GM12892 (cell line): ENCODE results near the gene PLXDC1.
"Not testable (repeated sequence)": the region's sequence is repeated elsewhere in the genome, so short reads cannot be mapped to it uniquely, and the experiment has no call there.

Experiments
- DNase-seq: peaks from one replicate; pipeline ENCODE4 v3.0.0; 2011; ENCODE audit not compliant: insufficient read length
- FAIRE-seq: peaks from 2 replicates; lab custom pipeline; 2011; peaks lifted over from hg19 to GRCh38; lab: Jason Lieb, UNC
- POLR2A ChIP-seq: IDR thresholded peaks from 2 replicates; pipeline ENCODE4 v1.6.1; 2011; ENCODE audit warnings: low read depth, low read length, control low read depth
- POLR2AphosphoS5 ChIP-seq: IDR thresholded peaks from 2 replicates; pipeline ENCODE4 v1.6.1; 2011; ENCODE audit warnings: low read depth, low read length, control low read depth
- TAF1 ChIP-seq: IDR thresholded peaks from 2 replicates; pipeline ENCODE4 v1.6.1; 2011; ENCODE audit warnings: low read depth, mild to moderate bottlenecking, control low read depth, low read length, borderline replicate concordance

PLXDC1 gene

DNA sequence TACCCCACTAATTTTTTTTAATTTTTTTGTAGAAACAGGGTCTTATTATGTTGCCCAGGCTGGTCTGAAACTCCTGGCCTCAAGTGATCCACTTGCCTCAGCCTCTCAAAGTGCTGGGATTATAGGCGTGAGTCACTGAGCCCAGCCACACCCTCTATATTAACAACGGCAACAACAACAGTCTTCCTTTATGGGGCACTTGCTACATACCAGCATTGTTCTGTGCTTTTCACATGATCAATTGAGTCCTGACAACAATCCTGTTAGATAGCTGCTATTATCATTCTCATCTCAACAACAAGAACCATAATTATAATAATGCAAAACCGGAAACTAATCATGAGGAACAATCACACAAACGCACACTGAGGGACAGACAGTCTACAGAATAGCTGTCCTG, 27.1 kb upstream of the PLXDC1 start:
- FAIRE-seq (no peak), DNase-seq (no peak)
- TF ChIP-seq POLR2AphosphoS5 (no peak), POLR2A (no peak), TAF1 (no peak)

DNA sequence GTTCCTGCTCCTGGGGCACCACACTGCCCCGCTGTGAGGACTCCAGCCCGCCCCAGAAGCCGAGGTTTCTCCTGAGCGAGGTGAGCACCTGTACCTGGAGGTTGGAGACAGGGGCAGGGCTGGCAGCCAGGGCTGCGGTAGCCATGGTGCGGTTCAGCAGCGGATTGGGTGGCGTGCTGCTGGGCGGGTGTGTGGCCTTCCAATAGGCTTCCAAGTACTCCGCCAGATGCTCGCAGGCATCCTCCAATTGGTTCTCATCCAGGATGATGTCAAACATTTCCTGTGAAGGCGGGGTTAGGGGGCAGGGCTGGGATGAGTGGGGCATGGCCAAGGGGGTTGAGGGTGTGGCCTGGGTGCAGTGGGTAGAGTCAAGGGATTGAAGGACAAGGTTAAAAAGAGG, 25.8 kb upstream of the PLXDC1 start:
- TF ChIP-seq POLR2AphosphoS5 (no peak), TAF1 (no peak), POLR2A (no peak)
- DNase-seq (no peak), FAIRE-seq (no peak)

DNA sequence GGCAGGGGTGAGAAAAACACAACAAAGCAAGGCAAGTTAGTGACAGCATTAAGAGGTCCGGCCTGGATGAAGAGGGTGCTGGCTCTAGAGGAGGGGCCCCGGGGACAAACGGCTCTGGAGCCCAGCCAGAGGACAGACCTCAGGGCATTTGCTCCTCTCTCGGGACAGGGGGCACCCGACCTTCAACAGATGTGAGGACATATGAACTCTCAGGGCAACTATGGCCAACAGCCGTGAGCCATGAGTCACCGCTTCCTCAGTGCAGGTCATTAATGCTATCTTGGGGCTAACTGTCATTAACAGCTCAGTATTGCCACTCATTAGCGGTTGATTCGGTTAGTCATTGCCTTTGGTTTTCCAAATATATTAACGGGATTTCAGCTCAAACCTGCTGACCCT, 24.3 kb upstream of the PLXDC1 start:
- no peak for TF ChIP-seq POLR2AphosphoS5
- no peak for TF ChIP-seq POLR2A
- TF ChIP-seq TAF1, result no peak
- no peak for DNase-seq
- FAIRE-seq, result no peak

DNA sequence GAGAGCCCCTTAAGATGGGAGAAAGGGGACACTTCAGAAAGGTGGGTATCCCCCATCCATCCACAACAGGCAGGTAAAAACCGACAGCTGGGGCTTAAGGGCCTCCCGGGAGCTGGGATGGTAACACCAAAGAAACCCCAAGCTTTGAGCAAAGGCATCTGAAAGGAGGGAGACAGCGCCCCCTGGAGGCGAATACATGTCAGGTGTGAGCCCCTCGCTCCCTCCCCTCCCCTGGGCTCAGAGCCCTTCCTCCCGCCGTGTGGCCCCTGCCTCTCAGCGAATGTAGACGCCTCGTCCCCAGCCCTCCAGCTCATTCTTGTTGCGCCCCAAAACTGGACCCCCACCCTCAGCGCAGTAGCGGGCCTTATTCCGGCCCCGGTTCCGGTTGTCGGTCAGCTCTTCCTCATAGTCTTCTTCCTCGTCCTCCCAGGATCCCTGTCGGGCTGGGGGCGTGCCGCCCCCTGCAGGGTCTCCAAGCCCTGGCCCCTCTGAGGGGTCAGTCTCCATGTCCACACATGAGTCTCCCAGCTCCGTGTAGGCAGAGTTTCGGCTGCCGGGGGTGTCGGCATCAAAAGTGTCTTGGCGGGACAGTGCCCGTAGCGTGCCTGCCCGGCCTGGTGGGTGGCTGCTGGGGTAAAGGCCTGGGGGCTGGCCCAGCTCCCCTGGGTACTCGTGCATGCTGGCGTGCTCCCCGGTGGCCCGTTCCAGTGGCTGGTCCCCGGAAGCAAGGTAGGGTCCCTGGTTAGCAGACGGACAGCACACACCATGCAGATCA, 23.7 kb upstream of the PLXDC1 start:
- peak; percentile 36 for FAIRE-seq
- DNase-seq, result peak; percentile 93
- TF ChIP-seq TAF1 (no peak), POLR2AphosphoS5 (no peak)

DNA sequence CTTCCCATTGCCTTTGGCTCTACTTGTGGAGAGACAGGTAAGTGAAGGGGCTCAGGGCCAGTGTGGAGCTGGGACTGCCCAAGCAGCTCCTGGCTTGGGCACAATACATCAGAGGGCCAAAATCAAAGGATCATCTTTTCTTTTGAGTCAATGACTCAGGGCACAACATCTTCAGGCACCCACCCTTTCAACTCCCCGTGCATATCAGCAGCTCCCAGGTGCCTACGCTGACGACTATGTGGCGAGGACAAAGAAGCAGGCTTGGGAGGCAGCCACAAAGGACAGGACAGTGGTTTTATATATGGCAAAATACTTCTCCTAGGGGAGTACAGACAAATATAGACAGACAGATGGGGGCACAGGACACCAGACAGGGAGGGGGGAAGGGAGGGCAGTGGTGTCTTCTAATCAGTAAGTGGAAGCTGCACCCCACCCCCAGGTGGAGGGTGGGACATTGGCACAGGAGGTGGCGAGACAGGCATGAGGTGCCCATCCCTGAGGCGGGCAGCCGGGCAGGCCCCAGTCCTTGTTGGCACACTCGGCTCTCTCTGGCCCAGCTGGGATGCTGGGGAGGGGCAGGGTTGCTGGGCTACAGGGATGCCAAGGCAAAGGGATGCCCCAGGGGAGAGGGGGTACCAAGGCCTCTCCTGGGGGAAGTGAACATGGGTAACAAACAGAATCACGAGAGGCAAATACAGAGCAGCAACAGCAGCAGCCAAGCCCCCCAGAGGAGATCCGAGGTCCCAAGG, 22.3 kb upstream of the PLXDC1 start:
- DNase-seq (no peak), FAIRE-seq (no peak)
- TF ChIP-seq POLR2AphosphoS5 (no peak), TAF1 (no peak), POLR2A (no peak)

DNA sequence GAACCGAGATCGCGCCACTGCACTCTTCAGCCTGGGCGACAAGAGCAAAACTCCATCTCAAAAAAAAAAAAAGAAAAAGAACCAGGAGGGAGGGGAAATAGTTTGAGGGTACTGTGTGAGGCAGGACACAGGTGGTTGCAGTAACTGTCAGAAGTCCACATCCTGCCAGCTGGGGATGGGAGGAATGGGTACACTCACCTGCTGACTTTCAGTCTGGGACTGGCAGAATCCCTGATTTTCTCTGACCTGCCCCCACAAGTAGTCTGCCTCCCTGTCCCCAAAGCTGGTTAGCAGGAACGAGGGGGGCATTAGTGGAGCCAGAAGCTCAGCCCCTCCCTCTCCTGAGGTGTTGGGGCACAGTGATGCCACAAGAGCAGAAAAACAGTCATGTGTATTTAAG, 21.6 kb upstream of the PLXDC1 start:
- TF ChIP-seq POLR2AphosphoS5 (no peak), POLR2A (no peak), TAF1 (no peak)
- DNase-seq (no peak), FAIRE-seq (no peak)

DNA sequence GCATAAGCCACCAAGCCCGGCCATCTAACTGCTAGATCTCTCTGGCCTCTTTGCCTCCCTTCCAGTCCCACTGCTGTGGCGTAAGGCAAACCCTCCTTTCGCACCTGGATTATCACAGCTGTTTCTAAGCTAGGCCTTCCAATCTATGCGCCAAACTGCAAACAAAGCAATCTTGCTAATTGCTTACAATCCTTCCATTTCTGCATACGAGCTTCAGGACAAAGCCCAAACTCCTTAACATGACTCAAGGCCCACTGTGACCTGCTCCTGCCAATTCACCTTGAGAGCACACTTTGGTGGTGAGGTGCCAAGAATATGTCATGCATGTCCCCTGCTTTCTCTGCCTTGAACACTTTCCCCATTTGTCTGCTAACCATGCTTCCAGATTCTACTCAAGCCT, 20.5 kb upstream of the PLXDC1 start:
- no peak for DNase-seq
- TF ChIP-seq POLR2AphosphoS5 (no peak), POLR2A (no peak), TAF1 (no peak)
- no peak for FAIRE-seq

DNA sequence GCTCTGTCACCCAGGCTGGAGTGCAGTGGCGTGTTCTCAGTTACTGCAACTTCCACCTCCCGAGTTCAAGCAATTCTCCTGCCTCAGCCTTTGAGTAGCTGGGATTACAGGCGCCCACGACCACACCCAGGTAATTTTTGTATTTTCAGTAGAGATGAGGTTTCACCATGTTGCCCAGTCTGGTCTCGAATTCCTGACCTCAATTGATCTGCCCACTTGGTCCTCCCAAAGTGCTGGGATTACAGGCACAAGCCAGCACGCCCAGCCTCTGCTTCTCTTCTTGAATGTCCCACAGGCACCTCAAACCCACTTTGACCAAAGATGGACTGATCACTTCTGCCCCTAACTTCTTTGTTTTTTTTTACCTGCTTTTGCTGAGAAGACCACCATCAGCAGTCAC, 19.1 kb upstream of the PLXDC1 start:
- no peak for FAIRE-seq
- DNase-seq, result no peak
- TF ChIP-seq POLR2AphosphoS5 (no peak), TAF1 (no peak), POLR2A (no peak)

DNA sequence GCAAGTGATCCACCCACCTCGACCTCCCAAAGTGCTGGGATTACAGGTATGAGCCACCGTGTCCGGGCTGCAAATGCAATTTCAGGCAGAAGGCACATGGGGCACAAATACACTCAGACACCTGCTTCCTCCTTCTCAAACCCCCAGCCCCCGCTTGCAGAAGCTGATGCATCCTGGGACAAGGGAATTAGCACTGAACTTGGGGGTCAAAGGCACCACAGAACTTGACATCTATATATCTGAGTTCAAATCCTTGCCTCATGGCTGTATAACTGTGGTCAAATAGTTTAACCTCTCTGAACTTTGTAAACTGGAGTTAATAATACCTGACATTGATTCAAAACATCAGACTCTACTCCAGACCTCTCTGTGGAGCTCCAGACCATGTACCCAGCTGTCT, 18.7 kb upstream of the PLXDC1 start:
- no peak for DNase-seq
- TF ChIP-seq POLR2AphosphoS5 (no peak), TAF1 (no peak), POLR2A (no peak)
- no peak for FAIRE-seq

DNA sequence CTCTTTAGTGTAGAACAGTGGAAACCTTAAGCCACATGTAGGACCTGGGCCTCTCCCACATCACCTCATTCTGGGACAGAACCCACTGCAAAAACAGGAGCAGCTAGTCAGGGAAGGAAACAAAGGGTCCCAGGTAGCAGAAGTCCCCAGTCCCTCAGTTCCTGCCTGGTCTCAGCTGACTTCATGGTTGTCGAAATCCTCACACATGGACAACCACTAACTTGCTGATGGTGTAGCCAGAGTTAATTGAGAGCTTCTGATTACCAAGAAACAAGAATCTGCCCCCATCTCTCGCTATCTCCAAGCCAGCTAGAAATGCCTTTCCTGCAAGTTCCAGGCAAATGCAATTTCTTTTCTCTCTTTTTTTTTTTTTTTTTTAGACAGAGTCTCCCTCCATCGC, 18.1 kb upstream of the PLXDC1 start:
- FAIRE-seq (no peak), DNase-seq (no peak)
- TF ChIP-seq TAF1, result no peak
- TF ChIP-seq POLR2A, result no peak
- no peak for TF ChIP-seq POLR2AphosphoS5

DNA sequence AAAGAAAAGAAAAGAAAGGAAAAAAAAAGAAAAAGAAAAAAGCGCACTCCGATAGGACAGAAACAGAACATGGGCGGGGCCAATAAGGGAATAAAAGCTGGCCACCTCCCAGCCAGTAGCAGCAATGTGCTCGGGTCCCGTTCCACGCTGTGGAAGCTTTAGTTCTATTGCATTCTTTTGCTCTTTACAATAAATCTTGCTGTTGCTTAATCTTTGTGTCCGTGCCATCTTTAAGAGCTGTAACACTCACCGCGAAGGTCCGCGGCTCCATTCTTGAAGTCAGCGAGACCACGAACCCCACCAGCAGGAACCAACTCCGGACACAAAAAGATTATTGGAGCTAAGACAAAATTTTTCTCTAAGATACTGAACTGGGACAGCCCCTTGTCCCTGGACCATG, 17.7 kb upstream of the PLXDC1 start:
- FAIRE-seq (no peak), DNase-seq (no peak)
- TF ChIP-seq POLR2AphosphoS5 (no peak), POLR2A (no peak), TAF1 (no peak)

DNA sequence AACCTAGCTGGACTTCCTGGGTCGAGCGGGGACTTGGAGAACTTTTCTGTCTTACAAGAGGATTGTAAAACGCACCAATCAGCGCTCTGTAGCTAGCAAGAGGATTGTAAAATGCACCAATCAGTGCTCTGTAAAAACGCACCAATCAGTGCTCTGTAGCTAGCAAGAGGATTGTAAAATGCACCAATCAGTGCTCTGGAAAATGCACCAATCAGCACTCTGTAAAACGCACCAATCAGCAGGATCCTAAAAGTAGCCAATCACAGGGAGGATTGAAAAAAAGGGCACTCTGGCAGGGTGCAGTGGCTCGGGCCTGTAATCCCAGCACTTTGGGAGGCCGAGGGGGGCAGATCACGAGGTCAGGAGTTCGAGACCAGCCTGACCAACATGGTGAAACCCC, 17.1 kb upstream of the PLXDC1 start:
- DNase-seq, FAIRE-seq: not testable (repeated sequence)

DNA sequence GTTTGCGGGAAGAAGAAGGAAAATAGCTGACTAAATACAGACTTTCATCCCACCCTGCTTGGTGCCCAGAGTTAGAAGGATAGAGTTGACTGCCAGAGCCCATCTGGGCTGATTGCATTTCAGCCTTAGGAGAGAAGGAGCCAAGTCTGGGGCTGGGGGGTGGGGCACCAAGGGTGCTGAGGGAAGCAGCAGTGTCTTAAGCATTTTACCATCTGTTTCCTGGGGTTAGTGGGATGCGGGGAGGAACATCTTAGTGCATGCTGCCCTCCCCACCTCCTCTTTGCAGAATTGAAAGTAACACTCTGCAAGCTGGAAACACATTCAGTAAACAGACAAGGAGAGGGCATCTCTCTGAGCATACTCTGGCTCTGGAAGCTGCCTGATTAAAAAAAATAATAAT, 16.0 kb upstream of the PLXDC1 start:
- FAIRE-seq, result no peak
- no peak for TF ChIP-seq TAF1
- no peak for TF ChIP-seq POLR2A
- no peak for TF ChIP-seq POLR2AphosphoS5
- DNase-seq, result no peak

DNA sequence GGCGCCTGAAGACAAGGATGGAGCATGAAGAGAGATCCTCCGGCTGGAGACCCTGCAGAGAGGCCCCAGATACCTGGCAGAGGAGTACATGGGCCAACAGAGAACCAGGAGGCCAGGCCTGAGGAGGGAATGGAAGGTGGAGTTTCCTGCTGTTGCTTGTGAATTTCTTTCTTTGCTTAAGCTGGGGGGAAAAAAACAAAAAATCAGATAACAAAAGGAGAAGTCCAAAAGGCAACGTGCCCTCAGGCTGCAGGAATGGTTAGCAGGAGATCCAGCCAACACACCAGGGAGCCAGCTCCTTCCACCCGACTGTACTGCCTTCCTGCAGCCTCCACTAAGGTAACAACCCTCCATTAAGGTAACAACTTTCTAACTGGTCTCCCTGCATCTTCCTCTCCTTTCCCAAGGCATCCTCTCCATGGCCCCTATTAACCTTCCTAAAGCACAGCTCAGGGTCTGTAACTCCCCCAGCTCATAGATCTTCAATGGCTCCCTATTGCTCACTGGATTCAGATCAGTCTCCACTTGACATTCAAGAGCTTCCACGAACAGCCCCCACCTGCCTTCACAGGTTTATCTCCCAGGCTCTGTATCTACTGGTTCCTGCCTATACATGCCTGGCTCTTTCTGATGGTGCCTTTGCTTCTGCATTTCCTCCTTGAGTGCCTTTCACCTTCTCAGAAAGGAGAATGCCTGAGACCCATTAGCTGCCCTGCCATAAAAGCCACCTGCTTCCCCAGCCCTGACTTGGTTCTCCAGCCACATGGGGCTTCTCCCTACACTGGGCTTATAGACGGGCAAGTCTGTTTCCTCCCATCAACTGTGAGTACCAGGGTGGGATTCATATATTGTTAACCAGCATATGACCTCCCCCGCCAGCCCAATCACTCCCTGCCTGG, 15.2 kb upstream of the PLXDC1 start:
- no peak for DNase-seq
- FAIRE-seq, result no peak

More for the DNA sequence above, 15.2 kb upstream of the PLXDC1 start:
- TF ChIP-seq POLR2A, result no peak
- no peak for TF ChIP-seq POLR2AphosphoS5
- no peak for TF ChIP-seq TAF1
